Suppressor macrophage treated with lipopolysaccharide for 1 hour (primary cell): ENCODE measurements around the gene ATP6V1A.

ENCODE experiments used
- DNase-seq, 3 donors: peaks; one replicate each; pipeline ENCODE4 v3.0.0-alpha.2; 2020 to 2022

ATP6V1A gene

GRCh38 chr3:113746548-113747282, at the start of gene ATP6V1A:
ATP6V1A (plus strand) TSS chr3:113747035; CDS start chr3:113778754, 31,719 bp downstream.
- peak; percentile 94 to 96 (median 96) for DNase-seq

GRCh38 chr3:113697500-113698090, 49.2 kb upstream of the ATP6V1A start:
- DNase-seq = peak in 1 of 3 donors; percentile 3

- no peak for DNase-seq
Measured at GRCh38 chr3:113698213-113698742, 48.6 kb upstream of the ATP6V1A start.

- peak in 1 of 3 donors; percentile 22 for DNase-seq
Measured at GRCh38 chr3:113698956-113699355, 47.9 kb upstream of the ATP6V1A start.

- no peak for DNase-seq
Measured at GRCh38 chr3:113707835-113708234, 39.0 kb upstream of the ATP6V1A start.

DNA sequence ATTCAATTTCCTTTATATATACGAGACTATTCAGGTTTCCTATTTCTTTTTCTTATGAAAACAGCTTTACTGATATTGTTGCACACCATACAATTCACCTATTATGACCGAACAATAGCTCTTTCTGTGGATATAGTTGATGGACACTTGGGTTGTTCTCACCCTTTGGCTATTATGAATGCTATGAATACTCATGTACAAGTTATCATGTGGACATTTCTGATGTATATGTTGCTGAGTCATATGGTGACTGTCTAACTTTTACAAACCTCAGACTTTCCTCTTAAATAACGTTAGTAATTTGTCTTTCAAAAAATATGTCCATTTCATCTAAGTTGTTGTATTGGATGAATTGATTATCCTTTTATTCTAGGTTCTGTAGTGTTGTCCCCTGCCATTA, 34.7 kb upstream of the ATP6V1A start:
- DNase-seq = peak in 1 of 3 donors; percentile 32

GRCh38 chr3:113714702-113715101, 32.1 kb upstream of the ATP6V1A start:
- no peak for DNase-seq

DNA sequence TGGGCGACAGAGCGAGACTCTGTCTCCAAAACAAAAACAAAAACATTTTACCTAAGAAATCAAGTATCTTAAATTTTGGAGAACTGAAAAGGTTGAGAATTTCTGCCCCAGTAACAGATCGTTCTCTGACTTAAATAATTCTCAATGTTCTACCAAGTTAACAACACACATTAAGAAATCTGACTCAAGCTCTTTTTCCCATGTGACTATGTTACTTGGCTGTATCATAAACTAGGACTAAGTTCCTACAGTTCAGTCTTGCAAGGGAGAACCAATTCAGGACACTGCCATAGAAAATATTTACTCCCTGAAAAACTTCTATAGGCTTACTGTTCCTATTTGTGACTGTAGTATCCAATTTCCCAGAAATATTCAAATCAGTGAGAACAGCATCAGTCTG, 29.5 kb upstream of the ATP6V1A start:
- no peak for DNase-seq

DNA sequence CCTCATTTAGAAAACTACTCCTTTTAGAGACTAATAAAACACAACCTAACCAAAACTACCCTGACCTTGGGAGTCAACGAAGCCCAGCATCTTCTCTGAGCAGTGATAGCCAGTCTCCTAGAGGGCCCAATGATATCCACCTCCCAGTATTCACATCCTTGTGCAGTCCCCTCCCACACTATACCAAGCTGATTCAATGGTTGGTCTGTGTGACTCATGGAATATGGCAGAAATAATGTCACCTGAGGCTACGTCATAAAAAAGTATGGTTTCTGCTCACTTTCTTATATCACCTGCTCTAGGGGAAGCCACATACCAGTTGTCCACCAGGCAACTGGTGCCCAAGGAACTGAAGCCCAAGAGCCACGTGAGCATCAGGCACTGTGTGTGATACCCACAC, 29.0 kb upstream of the ATP6V1A start:
- DNase-seq = peak in 2 of 3 donors; percentile 12 to 24

- DNase-seq = no peak
Measured at GRCh38 chr3:113719294-113719693, 27.5 kb upstream of the ATP6V1A start.

- DNase-seq = no peak
Measured at GRCh38 chr3:113719758-113720157, 27.1 kb upstream of the ATP6V1A start.

DNA sequence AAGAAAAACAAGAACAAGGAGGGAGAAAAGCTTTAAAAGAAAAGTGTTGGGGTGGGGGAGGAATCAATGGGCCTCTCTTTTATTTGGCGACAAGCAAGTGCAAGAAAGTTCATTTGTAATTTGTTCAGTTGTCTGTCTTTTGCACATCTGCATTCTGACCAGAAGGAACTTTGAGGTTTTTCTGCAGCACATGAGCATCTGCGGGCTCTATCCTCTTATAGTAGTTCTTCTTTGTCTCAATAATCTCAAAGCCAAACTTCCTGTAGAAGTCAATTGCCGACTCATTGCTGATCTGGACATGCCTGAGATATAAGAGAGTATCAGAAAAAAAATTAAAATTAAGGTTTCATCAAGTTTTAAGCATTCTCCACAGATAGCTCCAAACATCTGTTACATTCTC, 25.2 kb upstream of the ATP6V1A start:
- no peak for DNase-seq

GRCh38 chr3:113728661-113729060, 18.2 kb upstream of the ATP6V1A start:
- DNase-seq = no peak

GRCh38 chr3:113730550-113730949, 16.3 kb upstream of the ATP6V1A start:
- DNase-seq = no peak

DNA sequence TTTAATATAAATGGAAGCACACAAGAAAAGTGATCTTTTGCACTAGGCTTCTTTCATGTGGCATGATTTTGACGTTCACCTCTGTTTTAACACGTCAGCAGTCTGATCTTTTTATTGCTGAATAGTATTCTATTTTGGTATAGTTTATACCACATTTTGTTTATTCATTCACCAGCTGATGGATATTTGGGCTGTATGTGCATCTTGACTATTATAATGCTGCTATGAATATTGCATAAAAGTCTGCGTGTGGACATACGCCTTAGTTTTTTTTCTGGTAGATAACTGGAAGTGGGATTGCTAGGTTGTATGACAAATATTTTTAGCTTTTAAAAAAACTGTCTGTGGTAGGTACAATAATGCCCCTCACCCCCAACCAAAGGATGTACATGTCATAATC, 15.1 kb upstream of the ATP6V1A start:
- no peak for DNase-seq

GRCh38 chr3:113736548-113737089, 10.2 kb upstream of the ATP6V1A start:
- peak; percentile 71 to 85 (median 83) for DNase-seq

DNA sequence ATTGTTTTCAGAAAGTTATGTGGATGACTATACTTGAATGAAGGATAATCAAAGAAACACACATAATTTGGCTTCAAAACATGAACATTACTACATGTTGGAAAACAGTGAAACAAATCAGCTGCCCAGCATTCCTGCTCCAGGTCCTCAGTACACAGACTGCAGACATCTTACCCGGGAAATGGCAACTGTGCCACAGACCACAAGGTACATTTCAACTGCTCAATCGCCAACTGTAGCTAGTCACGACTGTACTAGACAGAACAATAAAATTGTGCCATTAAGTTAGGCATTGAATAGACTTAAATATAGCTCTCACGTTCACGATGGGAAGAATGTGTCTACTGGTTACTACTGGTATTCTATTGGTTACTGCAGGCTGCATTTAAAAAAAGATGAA, 5.7 kb upstream of the ATP6V1A start:
- no peak for DNase-seq

DNA sequence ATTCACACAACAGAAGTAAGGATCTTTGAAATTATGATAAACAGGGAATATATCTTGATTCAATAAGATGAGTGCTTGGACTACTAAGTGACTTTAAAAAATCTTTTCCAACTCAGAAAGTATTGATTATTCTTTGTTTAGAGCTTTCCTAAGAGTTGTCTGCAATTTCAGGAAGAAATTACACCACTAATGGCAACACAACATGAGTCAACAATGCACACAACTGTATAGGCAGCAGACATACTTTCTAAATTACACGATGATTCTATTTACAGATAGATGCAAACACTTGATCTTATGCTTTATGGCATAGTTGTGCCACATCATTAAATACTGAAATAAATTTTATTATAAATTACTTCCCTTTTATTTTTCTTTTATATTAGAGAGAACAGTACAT, 5.2 kb upstream of the ATP6V1A start:
- DNase-seq = peak in 2 of 3 donors; percentile 37 to 41

DNA sequence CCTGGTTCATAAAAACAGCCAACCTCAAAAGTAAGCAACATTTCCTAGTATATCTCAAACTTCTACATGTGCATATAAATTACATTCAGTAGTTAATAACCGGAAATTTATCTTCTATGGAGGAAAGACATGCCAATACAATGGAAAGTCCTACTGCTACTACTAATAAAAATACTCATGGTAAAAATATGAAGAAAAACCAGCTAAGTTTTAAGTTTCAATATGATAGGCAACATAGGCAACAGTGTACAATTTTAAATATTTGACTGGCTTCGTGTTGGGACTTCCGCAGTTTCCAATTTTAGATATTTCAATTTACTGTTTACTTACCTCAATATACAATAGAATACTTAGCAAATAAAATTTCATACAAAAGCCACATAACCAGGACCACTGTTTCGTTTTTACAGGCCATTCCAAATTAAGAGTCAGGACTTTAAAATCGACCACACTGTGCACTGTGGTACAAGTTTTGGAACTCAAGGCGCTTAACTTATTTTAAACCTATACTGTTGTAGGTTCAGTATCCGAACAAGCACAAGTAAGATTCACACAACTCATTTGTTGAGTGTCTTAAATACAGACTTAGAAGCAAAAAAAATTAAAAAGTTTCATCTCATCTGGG, 3.7 kb upstream of the ATP6V1A start:
- DNase-seq = no peak

DNA sequence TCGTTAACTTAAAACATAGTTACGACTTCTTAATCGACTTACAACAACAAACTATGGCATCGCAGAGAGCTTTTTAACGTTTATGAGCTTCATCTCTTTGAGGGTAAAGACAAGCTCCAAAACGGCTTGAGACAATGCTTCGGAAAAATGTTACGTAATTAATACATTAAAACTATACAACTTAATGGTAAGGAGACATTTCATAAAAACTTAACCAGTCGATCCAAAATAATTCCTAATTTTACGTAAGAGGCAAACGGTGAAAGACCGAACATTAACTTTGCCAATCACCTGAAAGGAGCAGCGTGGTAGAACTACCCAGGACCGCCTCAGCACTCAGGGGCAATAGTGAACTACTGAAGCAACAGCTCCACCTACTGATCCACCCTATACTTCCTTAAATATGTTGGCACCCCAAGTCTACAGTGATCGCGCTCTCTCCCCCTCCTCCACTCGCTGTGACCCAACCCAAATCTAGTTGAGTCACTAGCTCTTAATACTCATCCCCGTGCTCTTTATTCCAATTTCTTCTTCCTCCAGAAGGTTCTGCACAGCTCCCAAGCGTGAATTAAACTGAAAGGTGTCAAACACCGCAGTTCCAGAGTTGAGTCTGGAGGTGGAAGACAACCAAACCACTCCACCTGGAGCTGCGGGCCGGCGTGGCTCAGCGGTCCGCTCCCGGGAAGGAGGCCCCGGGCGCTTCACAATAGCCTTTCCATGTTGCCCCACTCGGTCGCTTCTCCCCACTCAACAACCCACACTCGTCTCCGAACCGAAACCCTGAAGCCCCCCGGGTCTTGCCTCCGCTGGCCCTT, 1.7 kb upstream of the ATP6V1A start:
- peak; percentile 92 to 96 (median 95) for DNase-seq

DNA sequence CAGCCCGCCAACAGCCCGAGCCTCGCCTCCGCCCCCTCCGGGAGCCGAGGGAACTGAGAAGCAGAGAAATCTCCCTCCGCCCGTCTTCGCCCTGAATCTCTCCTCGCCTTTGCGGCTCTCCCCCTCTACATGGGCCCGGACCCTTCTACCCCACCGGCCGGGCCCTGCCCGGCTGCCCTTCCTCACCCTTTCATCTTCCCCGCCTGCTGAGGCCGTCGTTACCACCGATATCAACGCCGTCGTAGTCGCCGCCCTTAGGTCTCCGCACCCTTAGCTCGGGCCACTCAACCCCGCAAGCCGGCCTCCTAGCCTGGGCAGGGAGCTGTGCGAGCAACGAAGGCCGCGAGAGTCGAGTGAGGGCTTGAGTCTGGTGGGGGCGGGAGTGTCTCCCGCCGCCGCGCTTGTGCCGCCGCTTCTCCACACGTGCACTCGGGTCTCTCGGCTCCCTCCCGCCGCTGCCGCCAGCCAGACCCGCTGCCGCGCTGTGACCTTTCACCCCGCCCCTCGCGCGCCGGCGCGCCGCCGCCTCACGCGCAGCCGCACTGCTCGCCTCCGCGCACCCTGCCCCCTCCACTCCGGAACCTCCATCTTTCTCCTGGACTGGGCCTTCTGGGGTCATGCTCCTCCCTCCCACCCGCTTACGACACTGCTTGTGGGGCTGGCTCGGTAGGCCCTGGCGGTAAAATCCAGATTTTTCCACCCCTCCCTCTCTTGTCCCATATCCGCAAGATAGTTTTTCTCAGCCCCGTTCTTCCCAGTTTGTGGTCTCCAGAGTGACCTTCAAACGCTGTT, 883 bp upstream of the ATP6V1A start, which contains the start of gene NAA50:
Gene NAA50 (minus strand): TSS at position 494 of the 792 bp plus-strand sequence. CDS start 300 bp downstream, at position 194.
- peak; percentile 94 to 97 (median 97) for DNase-seq
